HS-5 (cell line): Measurements from ENCODE around the gene OR2T2.
"Not testable (repeated sequence)": the region's sequence is repeated elsewhere in the genome, so short reads cannot be mapped to it uniquely, and the experiment has no call there.

ENCODE experiments used
- DNase-seq: peaks from one replicate; pipeline ENCODE4 v3.0.0-alpha.2; 2012; ENCODE audit warnings: low read depth

Gene OR2T2, protein sequence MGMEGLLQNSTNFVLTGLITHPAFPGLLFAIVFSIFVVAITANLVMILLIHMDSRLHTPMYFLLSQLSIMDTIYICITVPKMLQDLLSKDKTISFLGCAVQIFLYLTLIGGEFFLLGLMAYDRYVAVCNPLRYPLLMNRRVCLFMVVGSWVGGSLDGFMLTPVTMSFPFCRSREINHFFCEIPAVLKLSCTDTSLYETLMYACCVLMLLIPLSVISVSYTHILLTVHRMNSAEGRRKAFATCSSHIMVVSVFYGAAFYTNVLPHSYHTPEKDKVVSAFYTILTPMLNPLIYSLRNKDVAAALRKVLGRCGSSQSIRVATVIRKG

GRCh38 chr1:248445399-248445798 is at the start of gene OR2T2:
OR2T2 (plus strand) TSS chr1:248445637; CDS start chr1:248452798, 7,161 bp downstream.
- DNase-seq: not testable (repeated sequence)

GRCh38 chr1:248402748-248403147 is 42.7 kb upstream of the OR2T2 start, which contains the start of gene OR2T1:
OR2T1 (plus strand) TSS chr1:248403048; CDS start chr1:248406148, 3,100 bp downstream.
- no peak for DNase-seq

DNA sequence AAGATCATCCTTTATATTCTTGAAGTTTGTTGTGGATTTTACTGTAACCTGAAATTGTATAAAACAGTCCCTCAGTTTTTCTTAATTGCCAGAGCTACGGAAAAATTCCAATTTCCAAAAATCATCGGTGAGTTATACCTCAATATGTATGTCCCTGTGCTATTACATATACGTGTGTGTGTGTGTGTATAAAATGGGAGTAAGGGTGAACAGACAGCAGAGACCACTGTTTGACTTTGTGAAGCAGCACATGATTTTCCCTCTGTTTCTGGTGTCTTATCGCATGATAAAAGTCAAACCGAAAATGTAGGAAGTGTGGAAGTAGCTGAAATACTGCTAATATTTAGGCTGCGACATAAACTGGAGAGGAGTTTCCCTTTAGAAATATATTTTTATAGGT is 41.4 kb upstream of the OR2T2 start:
- peak; percentile 4 for DNase-seq

- DNase-seq: no peak
Observed at GRCh38 chr1:248406721-248407692, 38.4 kb upstream of the OR2T2 start.

GRCh38 chr1:248416226-248416625 is 29.2 kb upstream of the OR2T2 start:
- DNase-seq: no peak

DNA sequence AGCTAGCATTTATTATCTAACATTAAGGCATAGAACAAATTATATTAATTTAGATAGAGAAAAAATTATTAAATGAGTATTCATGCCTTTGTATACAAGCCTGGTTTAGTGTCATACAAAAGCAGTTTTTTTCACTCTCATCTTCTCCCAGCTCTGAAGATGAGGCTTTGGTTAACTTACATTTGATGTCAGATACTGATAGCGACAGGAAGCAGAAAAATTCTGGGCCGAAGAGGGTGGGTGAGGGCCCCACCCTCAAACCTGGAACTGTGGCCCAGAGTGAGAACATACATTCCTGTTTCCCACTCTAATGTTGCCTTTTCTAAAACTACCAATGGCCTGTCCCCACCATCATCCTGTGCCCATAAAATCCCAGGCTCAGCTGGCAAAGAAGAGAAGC is 27.6 kb upstream of the OR2T2 start:
- DNase-seq: no peak

- DNase-seq: peak; percentile 4
Observed at GRCh38 chr1:248421384-248421783, 24.1 kb upstream of the OR2T2 start.

- DNase-seq: not testable (repeated sequence)
Observed at GRCh38 chr1:248427526-248428191, 17.8 kb upstream of the OR2T2 start.

- not testable (repeated sequence) for DNase-seq
Observed at GRCh38 chr1:248428192-248428533, 17.3 kb upstream of the OR2T2 start.

DNA sequence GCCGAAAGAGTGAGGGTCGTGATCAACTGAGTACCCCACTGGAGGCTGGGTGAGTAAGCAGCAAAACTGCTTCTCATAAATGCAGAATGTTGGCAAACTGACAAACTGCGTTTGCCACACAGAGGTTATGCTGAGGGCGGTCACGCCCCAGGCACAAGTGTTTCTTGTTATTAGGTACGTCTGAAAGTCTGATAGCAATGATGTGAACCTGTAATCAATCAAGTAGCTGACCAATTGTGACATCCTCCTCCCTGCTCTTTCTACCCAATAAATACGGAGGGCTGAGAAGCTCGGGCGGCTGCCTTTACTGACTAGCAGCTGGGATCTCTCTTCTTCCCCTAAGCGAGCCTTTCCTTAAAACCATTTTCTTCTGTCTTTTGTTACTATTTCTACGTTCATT is 13.8 kb upstream of the OR2T2 start:
- DNase-seq: not testable (repeated sequence)

DNA sequence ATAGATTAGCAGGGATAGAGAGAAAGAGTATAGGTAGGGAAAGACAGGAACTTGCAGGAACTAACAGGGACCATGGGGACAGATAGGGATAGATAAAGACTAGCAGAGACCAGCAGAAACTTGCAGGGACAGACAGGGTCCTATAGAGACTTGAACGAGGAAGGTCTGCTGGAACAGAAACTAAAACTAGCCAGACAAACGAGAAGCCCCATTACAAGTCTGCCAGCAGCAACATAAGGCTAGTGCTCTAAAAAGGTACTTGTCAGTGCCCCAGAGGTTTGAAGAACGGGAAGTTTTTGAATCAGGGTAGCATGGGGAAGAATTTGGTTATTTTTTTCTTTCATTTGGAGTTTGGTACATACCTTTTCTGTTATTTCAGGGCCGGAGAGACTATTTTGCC is 13.2 kb upstream of the OR2T2 start:
- not testable (repeated sequence) for DNase-seq

DNA sequence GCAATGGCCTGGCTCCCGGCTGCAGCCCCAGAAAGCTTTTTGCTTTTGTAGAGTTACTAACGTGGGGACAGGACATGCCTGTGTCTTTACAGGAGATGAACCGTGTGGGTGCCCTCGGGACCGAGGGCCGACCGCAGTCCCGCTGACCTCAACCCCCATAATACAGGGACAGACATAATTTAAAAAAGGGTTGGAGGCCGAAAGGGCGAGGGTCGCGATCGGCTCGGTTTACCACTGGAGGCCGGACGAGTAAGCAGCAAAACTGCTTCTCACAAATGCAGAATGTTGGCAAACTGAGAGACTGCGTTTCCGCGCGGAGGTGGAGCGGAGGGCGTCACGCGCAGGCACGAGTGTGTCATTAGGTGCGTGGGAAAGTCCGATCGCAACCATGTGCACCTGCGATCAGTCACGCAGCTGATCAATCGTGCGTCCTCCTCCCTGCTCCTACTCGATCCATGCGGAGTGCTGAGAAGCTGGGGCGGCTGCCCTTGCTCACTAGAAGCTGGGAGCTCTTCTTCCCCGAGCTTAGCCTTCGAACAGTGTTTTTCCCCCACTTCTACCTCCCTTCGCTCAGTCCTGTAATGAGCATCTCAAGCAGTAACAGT is 11.5 kb upstream of the OR2T2 start:
- DNase-seq: not testable (repeated sequence)

GRCh38 chr1:248434913-248435312 is 10.5 kb upstream of the OR2T2 start:
- not testable (repeated sequence) for DNase-seq

DNA sequence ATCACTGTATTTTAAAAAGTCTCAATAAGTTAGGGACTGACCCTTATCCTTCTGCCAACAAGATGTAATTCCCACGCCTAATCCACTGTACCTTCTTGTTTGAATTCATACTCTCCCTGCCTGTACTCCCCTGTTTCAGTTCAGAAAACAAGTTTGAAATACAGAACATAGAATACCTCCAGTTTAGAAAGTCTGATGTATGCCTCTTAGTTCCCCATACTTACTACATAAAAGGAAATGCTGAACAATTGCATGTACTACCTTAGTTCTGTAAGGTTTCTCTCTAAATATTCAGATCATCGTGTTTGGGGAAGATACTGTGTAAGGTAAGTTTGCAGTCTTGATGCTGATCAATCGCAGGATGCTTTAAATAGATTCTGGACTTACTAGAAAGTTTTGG is 9.1 kb upstream of the OR2T2 start:
- DNase-seq: not testable (repeated sequence)

GRCh38 chr1:248438668-248439067 is 6.8 kb upstream of the OR2T2 start:
- not testable (repeated sequence) for DNase-seq

DNA sequence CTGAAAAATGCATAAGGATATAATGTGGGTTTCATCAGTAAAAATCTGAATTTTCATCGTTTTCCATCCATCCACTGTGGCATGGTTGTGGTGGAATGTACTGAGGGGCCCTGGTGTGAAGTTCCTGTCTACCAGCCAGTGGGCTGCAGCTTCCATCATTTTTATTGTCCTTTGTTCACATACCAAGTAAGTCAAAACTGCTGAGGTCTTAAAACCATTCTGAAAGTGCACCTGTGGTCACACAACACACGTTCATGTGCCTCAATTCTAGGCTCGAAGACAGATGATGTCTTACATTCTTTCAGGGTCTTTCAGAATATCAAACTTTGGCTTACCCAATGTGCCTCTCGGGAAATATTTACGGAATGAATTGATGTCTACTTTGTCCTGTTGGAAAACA is 6.2 kb upstream of the OR2T2 start:
- DNase-seq: not testable (repeated sequence)

GRCh38 chr1:248442500-248443277 is 2.7 kb upstream of the OR2T2 start:
- not testable (repeated sequence) for DNase-seq

- DNase-seq: not testable (repeated sequence)
Observed at GRCh38 chr1:248444603-248445002, 834 bp upstream of the OR2T2 start.

- DNase-seq: not testable (repeated sequence)
Observed at GRCh38 chr1:248448409-248449074, 3.1 kb downstream of the OR2T2 start.

GRCh38 chr1:248449821-248450465 is 4.5 kb downstream of the OR2T2 start:
- not testable (repeated sequence) for DNase-seq
